HepG2 (cell line): ENCODE measurements around the gene B9D2. TPM values are rescaled to one million over a fixed set of nuclear protein-coding genes. Genes with fewer than 3 reads are reported as not detected.

Experiments
- ATAC-seq: fragments of 200-7000 bp; cut with Tn5 transposase; 3 replicates; pipeline ENCODE4 v1.9.1; 2020; ENCODE audit warnings: mild to moderate bottlenecking, moderate library complexity
- BruUV-seq: library from RNA; stranded (reverse); fragments of 400-500 nt; replicated peaks from 2 replicates; lab custom pipeline; 2021; lab: Mats Ljungman, UMichigan
- CTCF ChIA-PET: fragments of 300-600 bp; formaldehyde crosslinking; extraction: SDS; loops from one replicate; lab custom pipeline; 2021; ENCODE audit warnings: low total read pairs, inconsistent platforms, low intra/inter-chr PET ratio; lab: Yijun Ruan, JAX
- POLR2A ChIA-PET: fragments of 350-600 bp; sonication (Branson Sonifier 250); formaldehyde crosslinking; loops from one replicate; lab custom pipeline; 2020; ENCODE audit warnings: antibody characterized with exemption, inconsistent platforms; lab: Yijun Ruan, JAX
- DNase-seq: peaks from one replicate; pipeline ENCODE4 v3.0.0-alpha.2; 2015; ENCODE audit warnings: low spot score
- FAIRE-seq: peaks from 3 replicates; lab custom pipeline; 2011; peaks lifted over from hg19 to GRCh38; lab: Jason Lieb, UNC
- H2AFZ ChIP-seq: one replicate; pipeline ENCODE4 v1.6.1; 2011; ENCODE audit warnings: low read length, inconsistent platforms
- H3K27ac ChIP-seq: fragments of 300-600 bp; 3 replicates; pipeline ENCODE4 v1.8.0; 2011; ENCODE audit warnings: mixed run types, mild to moderate bottlenecking, mixed read lengths, low read length, inconsistent platforms; ENCODE audit not compliant: insufficient read depth; ENCODE audit errors: extremely low read length
- H3K27me3 ChIP-seq, 2 experiments: fragments of 200-600 bp in 1 of 2; 2 replicates in 1 of 2; 3 replicates in 1 of 2; pipeline versions ENCODE4 v1.6.0 to v1.8.0; 2011; ENCODE audit warnings: low read length in 2 of 2, mild to moderate bottlenecking in 2 of 2, moderate library complexity in 2 of 2, inconsistent platforms in 1 of 2; ENCODE audit not compliant: insufficient read depth in 2 of 2, control insufficient read depth in 1 of 2
- H3K36me3 ChIP-seq, 2 experiments: fragments of 200-600 bp in 1 of 2; replicated peaks in 1 of 2; 2 replicates in 1 of 2; 3 replicates in 1 of 2; pipeline versions ENCODE4 v1.5.1 to v1.8.0; 2011; ENCODE audit warnings: low read length in 2 of 2, inconsistent platforms in 1 of 2; ENCODE audit not compliant: insufficient read depth in 2 of 2, control insufficient read depth in 1 of 2
- H3K4me1 ChIP-seq: 2 replicates; pipeline ENCODE4 v1.5.1; 2012; ENCODE audit warnings: low read length, inconsistent platforms; ENCODE audit not compliant: insufficient read depth
- H3K4me2 ChIP-seq: 2 replicates; pipeline ENCODE4 v1.6.0; 2011; ENCODE audit warnings: low read depth, low read length, inconsistent platforms
- H3K4me3 ChIP-seq, 3 experiments: fragments of 200-600 bp in 1 of 3; sonication (generic), shearing (Covaris generic) in 1 of 3; replicated peaks in 1 of 3; 2 replicates each; pipeline ENCODE4 v1.5.1; 2011 to 2016; ENCODE audit warnings: low read length in 3 of 3, inconsistent platforms in 2 of 3, low read depth in 2 of 3, mild to moderate bottlenecking in 2 of 3, control low read depth in 1 of 3, mixed read lengths in 1 of 3; ENCODE audit not compliant: insufficient read depth in 1 of 3
- H3K79me2 ChIP-seq: one replicate; pipeline ENCODE4 v1.6.1; 2011; ENCODE audit warnings: low read length, inconsistent platforms; ENCODE audit not compliant: insufficient read depth
- H3K9ac ChIP-seq: 2 replicates; pipeline ENCODE4 v1.6.0; 2011; ENCODE audit warnings: mild to moderate bottlenecking, low read depth, low read length, inconsistent platforms; ENCODE audit not compliant: insufficient read depth
- H3K9me3 ChIP-seq: 2 replicates; pipeline ENCODE4 v1.5.1; 2012; ENCODE audit warnings: mild to moderate bottlenecking, low read length
- H4K20me1 ChIP-seq: 2 replicates; pipeline ENCODE4 v1.6.0; 2011; ENCODE audit warnings: inconsistent platforms, mild to moderate bottlenecking, low read length, moderate library complexity; ENCODE audit not compliant: insufficient read depth
- ATM ChIP-seq: fragments of 450-650 bp; IDR thresholded peaks from 2 replicates; pipeline ENCODE4 v1.7.1; 2017; ENCODE audit warnings: mild to moderate bottlenecking, borderline replicate concordance
- GATAD2A ChIP-seq: IDR thresholded peaks from 2 replicates; pipeline ENCODE4 v1.6.1; 2016
- MED1 ChIP-seq: sonication (generic); formaldehyde crosslinking; IDR thresholded peaks from 2 replicates; pipeline ENCODE4 v1.4.0; 2020; ENCODE audit warnings: missing genetic modification reagents
- NFYB ChIP-seq: sonication (generic); formaldehyde crosslinking; IDR thresholded peaks from 2 replicates; pipeline ENCODE4 v1.4.0; 2020; ENCODE audit warnings: missing genetic modification reagents
- ZNF546 ChIP-seq: sonication (generic); formaldehyde crosslinking; conservative IDR thresholded peaks from 2 replicates; pipeline ENCODE4 v1.8.1; 2023; ENCODE audit warnings: mild to moderate bottlenecking, missing genetic modification reagents
- ZNF557 ChIP-seq: sonication (generic); formaldehyde crosslinking; IDR thresholded peaks from 2 replicates; pipeline ENCODE4 v1.4.0; 2020; ENCODE audit warnings: missing genetic modification reagents
- ZNF615 ChIP-seq: sonication (generic); formaldehyde crosslinking; IDR thresholded peaks from 2 replicates; pipeline ENCODE4 v1.5.0; 2020; ENCODE audit warnings: mild to moderate bottlenecking, missing genetic modification reagents, borderline replicate concordance
- ZNF883 ChIP-seq: sonication (generic); formaldehyde crosslinking; IDR thresholded peaks from 2 replicates; pipeline ENCODE4 v1.5.1; 2020; ENCODE audit warnings: mild to moderate bottlenecking, missing genetic modification reagents; ENCODE audit errors: not compliant biosample characterization
- WGBS: methylation state at CpG from one replicate; pipeline ENCODE4 v1.1.6; 2017; ENCODE audit warnings: low lambda C conversion rate; 5-methylcytosine and 5-hydroxymethylcytosine counted together
- in situ Hi-C: cut with HindIII; loops from 2 replicates; pipeline ENCODE4 v1.10.0; 2017; ENCODE audit warnings: low pct_unique_long_range_greater_than_20kb; ENCODE audit not compliant: extremely low pct_ligation_motif_present
- intact Hi-C: fragments of 100-400 bp; cut with micrococcal nuclease; formaldehyde crosslinking; loops from one replicate; pipeline ENCODE4 v1.10.0; 2022; ENCODE audit not compliant: unreplicated experiment
- polyA plus RNA-seq, 8 experiments: library from polyadenylated mRNA; depleted of rRNA in 3 of 8; stranded (reverse) in 7 of 8; unstranded in 1 of 8; fragments of >200 nt; fragmentation: Illumina TruSeq in 4 of 8; extraction: Trizol in 4 of 8; gene quantifications; 2 replicates each; pipeline versions ENCODE4 v1.2.1 to v1.2.3, GENCODE V29; 2011 to 2016; ENCODE audit warnings: low read depth in 4 of 8, missing spikeins in 1 of 8, mixed read lengths in 1 of 8; ENCODE audit not compliant: insufficient read depth in 1 of 8
- total RNA-seq, 5 experiments: library from RNA; depleted of rRNA; stranded (reverse); fragments of >200 nt; fragmentation: Illumina TruSeq; extraction: Trizol; gene quantifications; 2 replicates each; pipeline ENCODE4 v1.2.3, GENCODE V29; 2016; ENCODE audit warnings: low read depth in 1 of 5
- TF ChIP-seq, protein P1 (sequence below): sonication (generic); formaldehyde crosslinking; IDR thresholded peaks from 2 replicates; pipeline ENCODE4 v1.9.0; 2022; ENCODE audit warnings: missing genetic modification reagents, mild to moderate bottlenecking, borderline replicate concordance
- TF ChIP-seq, protein P2 (sequence below): sonication (generic); formaldehyde crosslinking; conservative IDR thresholded peaks from 2 replicates; pipeline ENCODE4 v1.5.0; 2020; ENCODE audit warnings: missing genetic modification reagents
- TF ChIP-seq, protein P3 (sequence below): sonication (generic); formaldehyde crosslinking; IDR thresholded peaks from 2 replicates; pipeline ENCODE4 v1.8.1; 2023; ENCODE audit warnings: missing genetic modification reagents, inconsistent platforms, borderline replicate concordance

The B9D2 gene
- total and polyA plus RNA-seq, 2 of the 13 experiments (the other 11 are each of a cell fraction or from before 2014, with no cell fraction given) = 3.1 to 4.4 TPM

DNA sequence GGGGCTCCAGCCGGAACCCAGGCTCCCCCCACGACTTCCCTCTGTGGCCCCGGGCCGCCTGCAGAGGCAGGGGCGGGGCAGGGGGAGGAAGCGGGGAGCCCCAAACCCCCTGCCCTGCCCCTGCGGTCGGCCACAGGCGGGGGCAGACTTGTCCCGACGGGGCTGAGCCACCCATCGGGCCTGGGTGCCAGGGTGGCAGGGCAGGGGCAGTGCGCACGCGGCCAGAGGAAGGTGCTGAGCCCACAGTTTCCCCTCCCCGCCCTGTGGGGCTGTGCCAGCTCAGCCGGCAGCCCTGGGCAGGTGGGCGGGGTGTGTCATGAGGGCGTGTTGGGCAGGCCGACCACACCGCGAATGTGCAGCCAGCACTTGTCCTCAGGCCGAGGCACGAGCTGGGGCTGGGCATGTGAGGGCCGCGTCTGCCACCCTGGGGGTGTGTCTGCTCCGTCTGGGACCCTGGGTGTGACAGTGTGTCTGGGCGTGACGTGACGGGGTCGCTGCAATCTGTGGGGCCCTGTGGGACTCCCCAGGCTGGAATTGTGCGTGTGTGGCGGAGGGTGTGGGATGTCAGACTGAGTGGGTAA lies 36.3 kb downstream of the B9D2 start (continued):
- TF ChIP-seq, protein P1, sequence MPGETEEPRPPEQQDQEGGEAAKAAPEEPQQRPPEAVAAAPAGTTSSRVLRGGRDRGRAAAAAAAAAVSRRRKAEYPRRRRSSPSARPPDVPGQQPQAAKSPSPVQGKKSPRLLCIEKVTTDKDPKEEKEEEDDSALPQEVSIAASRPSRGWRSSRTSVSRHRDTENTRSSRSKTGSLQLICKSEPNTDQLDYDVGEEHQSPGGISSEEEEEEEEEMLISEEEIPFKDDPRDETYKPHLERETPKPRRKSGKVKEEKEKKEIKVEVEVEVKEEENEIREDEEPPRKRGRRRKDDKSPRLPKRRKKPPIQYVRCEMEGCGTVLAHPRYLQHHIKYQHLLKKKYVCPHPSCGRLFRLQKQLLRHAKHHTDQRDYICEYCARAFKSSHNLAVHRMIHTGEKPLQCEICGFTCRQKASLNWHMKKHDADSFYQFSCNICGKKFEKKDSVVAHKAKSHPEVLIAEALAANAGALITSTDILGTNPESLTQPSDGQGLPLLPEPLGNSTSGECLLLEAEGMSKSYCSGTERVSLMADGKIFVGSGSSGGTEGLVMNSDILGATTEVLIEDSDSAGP (CRISPR knock-in tag) = 0 out of 2 replicates have a peak, but pooled peaks have one; percentile 32
- no peak for TF ChIP-seq ZNF557 (CRISPR knock-in tag)
- TF ChIP-seq ZNF883 (CRISPR knock-in tag) = no peak
- TF ChIP-seq, protein P2, sequence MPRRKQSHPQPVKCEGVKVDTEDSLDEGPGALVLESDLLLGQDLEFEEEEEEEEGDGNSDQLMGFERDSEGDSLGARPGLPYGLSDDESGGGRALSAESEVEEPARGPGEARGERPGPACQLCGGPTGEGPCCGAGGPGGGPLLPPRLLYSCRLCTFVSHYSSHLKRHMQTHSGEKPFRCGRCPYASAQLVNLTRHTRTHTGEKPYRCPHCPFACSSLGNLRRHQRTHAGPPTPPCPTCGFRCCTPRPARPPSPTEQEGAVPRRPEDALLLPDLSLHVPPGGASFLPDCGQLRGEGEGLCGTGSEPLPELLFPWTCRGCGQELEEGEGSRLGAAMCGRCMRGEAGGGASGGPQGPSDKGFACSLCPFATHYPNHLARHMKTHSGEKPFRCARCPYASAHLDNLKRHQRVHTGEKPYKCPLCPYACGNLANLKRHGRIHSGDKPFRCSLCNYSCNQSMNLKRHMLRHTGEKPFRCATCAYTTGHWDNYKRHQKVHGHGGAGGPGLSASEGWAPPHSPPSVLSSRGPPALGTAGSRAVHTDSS (CRISPR knock-in tag) = no peak

DNA sequence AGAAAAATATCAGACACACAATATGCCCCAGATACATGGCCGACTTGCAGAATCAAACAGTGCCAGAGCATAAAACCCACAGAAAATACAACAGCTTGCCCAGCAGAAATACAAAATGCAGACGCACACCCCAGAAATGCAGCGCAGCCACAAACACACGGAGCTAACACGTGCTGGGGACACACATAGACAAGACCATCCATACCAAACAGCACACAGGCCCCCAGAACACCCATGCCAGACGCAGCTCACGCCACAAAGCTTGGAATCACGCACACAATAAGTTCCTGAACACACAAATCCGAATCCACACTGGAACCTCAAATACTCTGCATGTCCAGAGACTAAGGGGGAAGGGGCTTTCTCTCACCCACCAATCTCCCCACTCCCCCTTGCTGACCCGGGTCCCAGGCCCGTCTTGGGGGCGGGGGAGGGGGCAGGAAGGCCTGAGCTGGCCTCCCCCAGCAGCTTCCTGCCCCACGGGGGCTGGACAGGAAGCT lies 36.8 kb downstream of the B9D2 start:
- DNase-seq (no peak), ATAC-seq (no peak), FAIRE-seq (no peak)
- no peak overlapping the region for H3K27ac ChIP-seq
- POLR2A ChIA-PET = interaction anchor here (1.3 kb wide), 1 partner anchor 25 kb away, joined by 6 read pairs; no protein-coding TSS in a partner anchor
- no peak overlapping the region for H2AFZ ChIP-seq
- H3K9me3 ChIP-seq = no peaks in the 10 kb centered on the region
- peaks cover 2% of the 10 kb centered on the region for H3K79me2 ChIP-seq
- 97% methylated on average over 12 of the region's 13 CpGs for WGBS
- no peaks in the 10 kb centered on the region for H3K27me3 ChIP-seq
- H3K9ac ChIP-seq = no peak overlapping the region
- intact Hi-C loops = no loop called here
- H3K36me3 ChIP-seq = peaks cover 13 to 29% of the 10 kb centered on the region in 2 experiments; a peak in 4 of 5 replicates
- no peak overlapping the region for H3K4me2 ChIP-seq
- in situ Hi-C loops = no loop called here
- CTCF ChIA-PET = no interaction called here
- H4K20me1 ChIP-seq = no peaks in the 10 kb centered on the region
- no peak overlapping the region for H3K4me3 ChIP-seq
- peaks cover 53% of the 10 kb centered on the region for H3K4me1 ChIP-seq
- BruUV-seq = no TSS peak
- TF ChIP-seq GATAD2A (no peak), ZNF615 (CRISPR knock-in tag) (no peak), ATM (no peak), ZNF546 (CRISPR knock-in tag) (no peak), MED1 (CRISPR knock-in tag) (no peak), NFYB (CRISPR knock-in tag) (no peak)
- TF ChIP-seq, protein P3, sequence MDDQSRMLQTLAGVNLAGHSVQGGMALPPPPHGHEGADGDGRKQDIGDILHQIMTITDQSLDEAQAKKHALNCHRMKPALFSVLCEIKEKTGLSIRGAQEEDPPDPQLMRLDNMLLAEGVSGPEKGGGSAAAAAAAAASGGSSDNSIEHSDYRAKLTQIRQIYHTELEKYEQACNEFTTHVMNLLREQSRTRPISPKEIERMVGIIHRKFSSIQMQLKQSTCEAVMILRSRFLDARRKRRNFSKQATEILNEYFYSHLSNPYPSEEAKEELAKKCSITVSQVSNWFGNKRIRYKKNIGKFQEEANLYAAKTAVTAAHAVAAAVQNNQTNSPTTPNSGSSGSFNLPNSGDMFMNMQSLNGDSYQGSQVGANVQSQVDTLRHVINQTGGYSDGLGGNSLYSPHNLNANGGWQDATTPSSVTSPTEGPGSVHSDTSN (CRISPR knock-in tag) = no peak
